H9 (cell line): Measurements from ENCODE around the gene SZT2. TPM values are rescaled to one million over a fixed set of nuclear protein-coding genes. Genes with fewer than 3 reads are reported as not detected.

ENCODE experiments used
- DNase-seq: peaks from one replicate; pipeline ENCODE4 v3.0.0-alpha.2; 2017
- H2AFZ ChIP-seq: one replicate; pipeline ENCODE4 v1.6.1; 2013; ENCODE audit warnings: mild to moderate bottlenecking, low read length, control low read depth, moderate library complexity
- H2AK5ac ChIP-seq: 2 replicates; pipeline ENCODE4 v1.6.1; 2013; ENCODE audit warnings: low read length, control low read depth, mixed read lengths; ENCODE audit not compliant: insufficient read length
- H2BK120ac ChIP-seq: one replicate; pipeline ENCODE4 v1.6.1; 2013; ENCODE audit warnings: low read depth, mild to moderate bottlenecking, low read length, control low read depth, inconsistent platforms; ENCODE audit not compliant: poor library complexity, severe bottlenecking
- H2BK12ac ChIP-seq: 2 replicates; pipeline ENCODE4 v1.6.1; 2013; ENCODE audit warnings: low read length, control low read depth, mixed read lengths, low read depth; ENCODE audit not compliant: insufficient read length
- H2BK15ac ChIP-seq: 2 replicates; pipeline ENCODE4 v1.6.1; 2013; ENCODE audit warnings: low read depth, low read length, control low read depth
- H2BK20ac ChIP-seq: one replicate; pipeline ENCODE4 v1.6.1; 2013; ENCODE audit warnings: low read depth, mild to moderate bottlenecking, low read length, control low read depth, inconsistent platforms; ENCODE audit not compliant: poor library complexity, severe bottlenecking
- H2BK5ac ChIP-seq: 2 replicates; pipeline ENCODE4 v1.6.1; 2013; ENCODE audit warnings: low read length, control low read depth, mixed read lengths; ENCODE audit not compliant: insufficient read length
- H3K14ac ChIP-seq: 2 replicates; pipeline ENCODE4 v1.6.1; 2013; ENCODE audit warnings: low read length, control low read depth; ENCODE audit not compliant: insufficient read depth
- H3K18ac ChIP-seq: 2 replicates; pipeline ENCODE4 v1.6.1; 2013; ENCODE audit warnings: low read depth, mild to moderate bottlenecking, mixed read lengths, low read length, control low read depth; ENCODE audit not compliant: insufficient read length
- H3K23ac ChIP-seq: 2 replicates; pipeline ENCODE4 v1.6.1; 2013; ENCODE audit warnings: low read length, control low read depth, mixed read lengths, low read depth; ENCODE audit not compliant: insufficient read length
- H3K23me2 ChIP-seq: 2 replicates; pipeline ENCODE4 v1.6.1; 2013; ENCODE audit warnings: low read depth, mild to moderate bottlenecking, mixed read lengths, low read length, control low read depth; ENCODE audit not compliant: insufficient read length, poor library complexity, severe bottlenecking
- H3K27ac ChIP-seq: 2 replicates; pipeline ENCODE4 v1.5.1; 2013; ENCODE audit warnings: low read length, control low read depth, mixed read lengths, low read depth; ENCODE audit not compliant: insufficient read length
- H3K27me3 ChIP-seq: 2 replicates; pipeline ENCODE4 v1.6.1; 2013; ENCODE audit warnings: low read length, control low read depth, inconsistent platforms; ENCODE audit not compliant: insufficient read depth
- H3K4ac ChIP-seq: 2 replicates; pipeline ENCODE4 v1.6.1; 2013; ENCODE audit warnings: low read depth, mild to moderate bottlenecking, control low read depth, inconsistent platforms, low read length, moderate library complexity
- H3K4me1 ChIP-seq: 2 replicates; pipeline ENCODE4 v1.6.1; 2013; ENCODE audit warnings: low read length, control low read depth, inconsistent platforms; ENCODE audit not compliant: insufficient read depth
- H3K4me2 ChIP-seq: 2 replicates; pipeline ENCODE4 v1.6.1; 2013; ENCODE audit warnings: low read length, control low read depth, mixed read lengths; ENCODE audit not compliant: insufficient read length, insufficient read depth
- H3K56ac ChIP-seq: 2 replicates; pipeline ENCODE4 v1.6.1; 2013; ENCODE audit warnings: low read depth, mild to moderate bottlenecking, mixed read lengths, low read length, control low read depth; ENCODE audit not compliant: insufficient read length
- H3K79me1 ChIP-seq: 2 replicates; pipeline ENCODE4 v1.6.1; 2013; ENCODE audit warnings: low read depth, mild to moderate bottlenecking, moderate library complexity, low read length, control low read depth, inconsistent platforms; ENCODE audit not compliant: insufficient read depth, poor library complexity, severe bottlenecking
- H3K79me2 ChIP-seq: 2 replicates; pipeline ENCODE4 v1.6.1; 2013; ENCODE audit warnings: low read length, control low read depth, inconsistent platforms; ENCODE audit not compliant: insufficient read depth
- H3K9ac ChIP-seq: 2 replicates; pipeline ENCODE4 v1.6.1; 2013; ENCODE audit warnings: low read length, control low read depth, mixed read lengths; ENCODE audit not compliant: insufficient read length; ENCODE audit errors: extremely low read depth
- H3K9me3 ChIP-seq: one replicate; pipeline ENCODE4 v1.6.1; 2013; ENCODE audit warnings: low read depth, low read length, inconsistent platforms; ENCODE audit not compliant: control insufficient read depth
- H3T11ph ChIP-seq: one replicate; pipeline ENCODE4 v1.6.1; 2013; ENCODE audit warnings: mild to moderate bottlenecking, low read length, control low read depth, inconsistent platforms
- H4K20me1 ChIP-seq: one replicate; pipeline ENCODE4 v1.6.1; 2013; ENCODE audit not compliant: control insufficient read depth, insufficient read length, insufficient read depth
- H4K5ac ChIP-seq: 2 replicates; pipeline ENCODE4 v1.6.1; 2013; ENCODE audit warnings: low read depth, mild to moderate bottlenecking, mixed read lengths, low read length, control low read depth; ENCODE audit not compliant: insufficient read length
- H4K8ac ChIP-seq: replicated peaks from 2 replicates; pipeline ENCODE4 v1.6.1; 2013; ENCODE audit warnings: low read length, control low read depth, mixed read lengths, low read depth; ENCODE audit not compliant: insufficient read length
- H4K91ac ChIP-seq: 2 replicates; pipeline ENCODE4 v1.6.1; 2013; ENCODE audit warnings: low read depth, mild to moderate bottlenecking, moderate library complexity, mixed read lengths, low read length, control low read depth; ENCODE audit not compliant: insufficient read length
- H3K27ac Mint-ChIP-seq, 3 experiments: 2 replicates in 2 of 3; 3 replicates in 1 of 3; pipeline ENCODE4 v1.8.0; 2020 to 2021; ENCODE audit warnings: mixed read lengths in 3 of 3, mild to moderate bottlenecking in 1 of 3, moderate library complexity in 1 of 3
- H3K27me3 Mint-ChIP-seq: 2 replicates; pipeline ENCODE4 v1.8.0; 2021; ENCODE audit warnings: low read depth, mild to moderate bottlenecking, moderate library complexity, mixed read lengths
- H3K36me3 Mint-ChIP-seq, 3 experiments: 2 replicates in 2 of 3; 3 replicates in 1 of 3; pipeline ENCODE4 v1.8.0; 2020 to 2021; ENCODE audit warnings: low read depth in 3 of 3, mixed read lengths in 3 of 3; ENCODE audit not compliant: insufficient read depth in 1 of 3
- H3K4me1 Mint-ChIP-seq, 2 experiments: 2 replicates each; pipeline ENCODE4 v1.8.0; 2020; ENCODE audit warnings: mixed read lengths in 2 of 2
- H3K4me3 Mint-ChIP-seq, 2 experiments: 2 replicates in 1 of 2; 3 replicates in 1 of 2; pipeline ENCODE4 v1.8.0; 2020 to 2021; ENCODE audit warnings: mild to moderate bottlenecking in 2 of 2, mixed read lengths in 2 of 2, moderate library complexity in 1 of 2
- H3K9me3 Mint-ChIP-seq, 2 experiments: 2 replicates in 1 of 2; 3 replicates in 1 of 2; pipeline ENCODE4 v1.8.0; 2020; ENCODE audit warnings: mild to moderate bottlenecking in 2 of 2, mixed read lengths in 2 of 2, moderate library complexity in 1 of 2
- WGBS: extraction: QIAGEN DNeasy Blood & Tissue Kit; methylation state at CpG from one replicate; pipeline ENCODE4 v1.1.7; 2013; ENCODE audit warnings: missing lambda C conversion rate, low lambda C conversion rate, mixed read lengths; ENCODE audit not compliant: insufficient read length; ENCODE audit errors: extremely low coverage; 5-methylcytosine and 5-hydroxymethylcytosine counted together
- total RNA-seq: library from RNA; stranded (reverse); gene quantifications from 2 replicates; pipeline ENCODE4 v1.2.1, GENCODE V29; 2021
- TF ChIP-seq, protein P1 (sequence below): fragments of 200-600 bp; sonication (generic); conservative IDR thresholded peaks from 3 replicates; pipeline ENCODE4 v1.8.0; 2021; ENCODE audit warnings: antibody characterized with exemption, mild to moderate bottlenecking

The SZT2 gene
- total RNA-seq, 1 experiment from 2014 or later, result 16.8 TPM

GRCh38 chr1:43377831-43378230 lies 11.9 kb upstream of the SZT2 start:
- Histone ChIP-seq H3K4me1 (no peaks in the 10 kb centered on the region), H2AFZ (no peak overlapping the region), H2BK12ac (no peak overlapping the region), H4K8ac (no peak overlapping the region), H3K79me1 (no peaks in the 10 kb centered on the region), H3K18ac (no peak overlapping the region), H3T11ph (no peak overlapping the region), H3K9ac (no peak overlapping the region), H3K9me3 (no peaks in the 10 kb centered on the region), H3K4me2 (no peak overlapping the region), H4K20me1 (no peaks in the 10 kb centered on the region), H3K4ac (no peak overlapping the region), H3K27me3 (no peaks in the 10 kb centered on the region), H3K79me2 (no peaks in the 10 kb centered on the region), H3K56ac (no peak overlapping the region), H2BK120ac (no peak overlapping the region), H4K5ac (no peak overlapping the region), H2BK20ac (no peak overlapping the region), H2BK15ac (no peak overlapping the region), H3K23me2 (no peaks in the 10 kb centered on the region), H3K23ac (no peak overlapping the region), H4K91ac (no peak overlapping the region), H3K27ac (no peak overlapping the region), H3K14ac (no peak overlapping the region), H2AK5ac (no peak overlapping the region), H2BK5ac (no peak overlapping the region)
- Mint-ChIP-seq H3K4me3 (no peak overlapping the region), H3K27me3 (no peaks in the 10 kb centered on the region), H3K36me3 (peaks cover 0 to 11% (median 2%) of the 10 kb centered on the region in 3 experiments; a peak in 3 of 7 replicates), H3K27ac (no peak overlapping the region), H3K4me1 (peaks cover 3 to 7% of the 10 kb centered on the region in 2 experiments), H3K9me3 (no peaks in the 10 kb centered on the region)
- no peak for DNase-seq
- WGBS, result no CpG with 5 or more reads among the region's 1 CpG
- TF ChIP-seq, protein P1, sequence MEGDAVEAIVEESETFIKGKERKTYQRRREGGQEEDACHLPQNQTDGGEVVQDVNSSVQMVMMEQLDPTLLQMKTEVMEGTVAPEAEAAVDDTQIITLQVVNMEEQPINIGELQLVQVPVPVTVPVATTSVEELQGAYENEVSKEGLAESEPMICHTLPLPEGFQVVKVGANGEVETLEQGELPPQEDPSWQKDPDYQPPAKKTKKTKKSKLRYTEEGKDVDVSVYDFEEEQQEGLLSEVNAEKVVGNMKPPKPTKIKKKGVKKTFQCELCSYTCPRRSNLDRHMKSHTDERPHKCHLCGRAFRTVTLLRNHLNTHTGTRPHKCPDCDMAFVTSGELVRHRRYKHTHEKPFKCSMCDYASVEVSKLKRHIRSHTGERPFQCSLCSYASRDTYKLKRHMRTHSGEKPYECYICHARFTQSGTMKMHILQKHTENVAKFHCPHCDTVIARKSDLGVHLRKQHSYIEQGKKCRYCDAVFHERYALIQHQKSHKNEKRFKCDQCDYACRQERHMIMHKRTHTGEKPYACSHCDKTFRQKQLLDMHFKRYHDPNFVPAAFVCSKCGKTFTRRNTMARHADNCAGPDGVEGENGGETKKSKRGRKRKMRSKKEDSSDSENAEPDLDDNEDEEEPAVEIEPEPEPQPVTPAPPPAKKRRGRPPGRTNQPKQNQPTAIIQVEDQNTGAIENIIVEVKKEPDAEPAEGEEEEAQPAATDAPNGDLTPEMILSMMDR, result no peak
